CD14-positive monocyte (primary cell): ENCODE data around the gene PLXNB1. TPM values are rescaled to one million over a fixed set of nuclear protein-coding genes. Genes with fewer than 3 reads are reported as not detected.
"Not testable (repeated sequence)": the region's sequence is repeated elsewhere in the genome, so short reads cannot be mapped to it uniquely, and the experiment has no call there.

Source experiments
- DNase-seq, 3 donors: peaks; one replicate each; pipeline ENCODE4 v3.0.0-alpha.2; 2011 to 2022
- H2AFZ ChIP-seq: 2 replicates; pipeline ENCODE4 v1.6.0; 2012; ENCODE audit warnings: mild to moderate bottlenecking, low read depth, low read length, inconsistent platforms; ENCODE audit not compliant: insufficient read depth, poor library complexity, severe bottlenecking
- H3K27ac ChIP-seq, 2 donors: 1 replicate in 1 of 2; 2 replicates in 1 of 2; pipeline ENCODE4 v1.5.1; 2012 to 2013; ENCODE audit warnings: low read length in 2 of 2, control low read depth in 1 of 2, inconsistent platforms in 1 of 2, low read depth in 1 of 2, mild to moderate bottlenecking in 1 of 2
- H3K27me3 ChIP-seq, 2 donors: one replicate each; pipeline versions ENCODE4 v1.6.0 to v1.6.1; 2011 to 2013; ENCODE audit warnings: low read length in 2 of 2; ENCODE audit not compliant: control insufficient read depth in 2 of 2, insufficient read depth in 2 of 2
- H3K36me3 ChIP-seq, 2 donors: replicated peaks in 1 of 2; 1 replicate in 1 of 2; 2 replicates in 1 of 2; pipeline versions ENCODE4 v1.5.1 to v1.6.1; 2012 to 2013; ENCODE audit warnings: low read length in 2 of 2, control low read depth in 1 of 2, inconsistent platforms in 1 of 2, mild to moderate bottlenecking in 1 of 2; ENCODE audit not compliant: insufficient read depth in 2 of 2, control insufficient read depth in 1 of 2
- H3K4me1 ChIP-seq, 2 donors: 1 replicate in 1 of 2; 2 replicates in 1 of 2; pipeline versions ENCODE4 v1.5.1 to v1.6.1; 2012 to 2013; ENCODE audit warnings: low read length in 2 of 2, control low read depth in 1 of 2, inconsistent platforms in 1 of 2, mild to moderate bottlenecking in 1 of 2, moderate library complexity in 1 of 2; ENCODE audit not compliant: insufficient read depth in 2 of 2, control insufficient read depth in 1 of 2
- H3K4me2 ChIP-seq: replicated peaks from 2 replicates; pipeline ENCODE3; 2012; ENCODE audit warnings: low read length, moderate library complexity, mild to moderate bottlenecking; ENCODE audit not compliant: poor library complexity, severe bottlenecking; ENCODE audit errors: extremely low read depth
- H3K4me3 ChIP-seq, 3 experiments: fragments of 200-600 bp in 1 of 3; sonication (generic) in 1 of 3; replicated peaks in 1 of 3; 1 replicate in 2 of 3; 2 replicates in 1 of 3; pipeline ENCODE4 v1.5.1; 2011 to 2013; ENCODE audit warnings: low read length in 3 of 3, mild to moderate bottlenecking in 3 of 3, control low read depth in 2 of 3, low read depth in 2 of 3, inconsistent platforms in 1 of 3, moderate library complexity in 1 of 3
- H3K79me2 ChIP-seq: 2 replicates; pipeline ENCODE4 v1.6.0; 2012; ENCODE audit warnings: mild to moderate bottlenecking, control low read depth, inconsistent platforms, low read length, moderate library complexity; ENCODE audit not compliant: insufficient read depth
- H3K9ac ChIP-seq: 2 replicates; pipeline ENCODE4 v1.6.0; 2017; ENCODE audit warnings: low read length, mild to moderate bottlenecking; ENCODE audit not compliant: insufficient read depth, poor library complexity, severe bottlenecking
- H3K9me3 ChIP-seq, 2 donors: replicated peaks in 1 of 2; 1 replicate in 1 of 2; 2 replicates in 1 of 2; pipeline versions ENCODE4 v1.5.1 to v1.6.1; 2012 to 2013; ENCODE audit warnings: low read length in 2 of 2, control low read depth in 1 of 2; ENCODE audit not compliant: control insufficient read depth in 1 of 2, insufficient read depth in 1 of 2
- H4K20me1 ChIP-seq: 2 replicates; pipeline ENCODE4 v1.6.0; 2012; ENCODE audit warnings: mild to moderate bottlenecking, low read length, control low read depth, moderate library complexity; ENCODE audit not compliant: insufficient read depth
- H3K27ac Mint-ChIP-seq, 7 donors: one replicate each; pipeline ENCODE4 v1.8.0; 2020; ENCODE audit warnings: mild to moderate bottlenecking in 7 of 7, mixed read lengths in 7 of 7, moderate library complexity in 6 of 7, inconsistent platforms in 2 of 7
- H3K27me3 Mint-ChIP-seq, 3 donors: one replicate each; pipeline ENCODE4 v1.8.0; 2021 to 2022; ENCODE audit warnings: low read depth in 3 of 3, mild to moderate bottlenecking in 3 of 3, mixed read lengths in 3 of 3, moderate library complexity in 3 of 3, inconsistent platforms in 1 of 3
- H3K36me3 Mint-ChIP-seq, 2 donors: one replicate each; pipeline ENCODE4 v1.8.0; 2020; ENCODE audit warnings: mixed read lengths in 2 of 2, inconsistent platforms in 1 of 2, mild to moderate bottlenecking in 1 of 2
- H3K4me1 Mint-ChIP-seq: one replicate; pipeline ENCODE4 v1.8.0; 2020; ENCODE audit warnings: mild to moderate bottlenecking, mixed read lengths
- H3K4me3 Mint-ChIP-seq, 2 donors: one replicate each; pipeline ENCODE4 v1.8.0; 2020; ENCODE audit warnings: mild to moderate bottlenecking in 2 of 2, mixed read lengths in 2 of 2, moderate library complexity in 1 of 2
- H3K9me3 Mint-ChIP-seq, 7 donors: one replicate each; pipeline ENCODE4 v1.8.0; 2020 to 2022; ENCODE audit warnings: mixed read lengths in 7 of 7, mild to moderate bottlenecking in 6 of 7, moderate library complexity in 6 of 7, inconsistent platforms in 2 of 7
- WGBS: methylation state at CpG from one replicate; pipeline ENCODE4 v1.1.5; 2013; ENCODE audit warnings: missing lambda C conversion rate; ENCODE audit not compliant: insufficient coverage; 5-methylcytosine and 5-hydroxymethylcytosine counted together
- intact Hi-C, 2 donors: fragments of 100-400 bp; cut with micrococcal nuclease; formaldehyde crosslinking; loops; one replicate each; pipeline versions ENCODE4 v1.15.0 to v1.15.1; 2023
- polyA plus RNA-seq, 3 donors: library from polyadenylated mRNA; depleted of rRNA in 1 of 3; unstranded in 2 of 3; stranded (reverse) in 1 of 3; fragments of 300-500 nt in 2 of 3; fragments of >200 nt in 1 of 3; fragmentation: Illumina TruSeq in 2 of 3; gene quantifications; 1 replicate in 2 of 3; 2 replicates in 1 of 3; pipeline ENCODE4 v1.2.3, GENCODE V29; 2012 to 2021
- TF ChIP-seq, protein P1 (sequence below): fragments of 200-600 bp; IDR thresholded peaks from one replicate; pipeline ENCODE4 v1.8.0; 2022; ENCODE audit warnings: antibody characterized with exemption, mild to moderate bottlenecking

Gene PLXNB1
- polyA plus RNA-seq, 3 donors = 0.14 to 4.3 TPM; not detected in 1

DNA sequence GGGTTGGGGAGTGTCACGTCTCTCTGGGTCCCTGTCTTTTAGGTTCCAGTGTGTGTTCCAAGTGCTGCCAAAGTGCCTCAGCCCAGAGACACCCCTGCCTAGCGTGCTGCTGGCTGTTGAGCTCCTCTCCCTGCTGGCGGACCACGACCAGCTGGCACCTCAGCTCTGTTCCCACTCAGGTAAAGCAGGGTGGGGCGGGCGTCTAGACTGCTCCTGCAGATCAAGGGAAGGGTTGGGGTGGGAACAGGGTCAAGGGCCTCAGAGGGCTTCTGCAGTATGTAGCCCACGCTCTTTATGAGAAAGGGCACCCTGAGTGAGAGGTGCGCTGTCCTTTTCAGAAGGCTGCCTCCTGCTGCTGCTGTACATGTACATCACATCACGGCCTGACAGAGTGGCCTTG is 33.8 kb upstream of the PLXNB1 start:
- no peak overlapping the region for H3K4me2 ChIP-seq
- H3K9me3 Mint-ChIP-seq = no peaks in the 10 kb centered on the region
- H3K4me1 ChIP-seq = peaks cover 30 to 31% of the 10 kb centered on the region in 2 donors
- no peak overlapping the region for H3K27ac ChIP-seq
- H2AFZ ChIP-seq = no peak overlapping the region
- peaks cover 29% of the 10 kb centered on the region for H3K79me2 ChIP-seq
- TF ChIP-seq, protein P1, sequence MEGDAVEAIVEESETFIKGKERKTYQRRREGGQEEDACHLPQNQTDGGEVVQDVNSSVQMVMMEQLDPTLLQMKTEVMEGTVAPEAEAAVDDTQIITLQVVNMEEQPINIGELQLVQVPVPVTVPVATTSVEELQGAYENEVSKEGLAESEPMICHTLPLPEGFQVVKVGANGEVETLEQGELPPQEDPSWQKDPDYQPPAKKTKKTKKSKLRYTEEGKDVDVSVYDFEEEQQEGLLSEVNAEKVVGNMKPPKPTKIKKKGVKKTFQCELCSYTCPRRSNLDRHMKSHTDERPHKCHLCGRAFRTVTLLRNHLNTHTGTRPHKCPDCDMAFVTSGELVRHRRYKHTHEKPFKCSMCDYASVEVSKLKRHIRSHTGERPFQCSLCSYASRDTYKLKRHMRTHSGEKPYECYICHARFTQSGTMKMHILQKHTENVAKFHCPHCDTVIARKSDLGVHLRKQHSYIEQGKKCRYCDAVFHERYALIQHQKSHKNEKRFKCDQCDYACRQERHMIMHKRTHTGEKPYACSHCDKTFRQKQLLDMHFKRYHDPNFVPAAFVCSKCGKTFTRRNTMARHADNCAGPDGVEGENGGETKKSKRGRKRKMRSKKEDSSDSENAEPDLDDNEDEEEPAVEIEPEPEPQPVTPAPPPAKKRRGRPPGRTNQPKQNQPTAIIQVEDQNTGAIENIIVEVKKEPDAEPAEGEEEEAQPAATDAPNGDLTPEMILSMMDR = no peak
- H3K4me1 Mint-ChIP-seq = peaks cover 29% of the 10 kb centered on the region
- DNase-seq = no peak
- H3K4me3 ChIP-seq = no peak overlapping the region
- no peak overlapping the region for H3K9ac ChIP-seq
- WGBS = 84% methylated on average over 9 of the region's 9 CpGs
- no peaks in the 10 kb centered on the region for H3K9me3 ChIP-seq
- peak overlapping the region in 3 of 7 donors; percentile 6 to 42 (median 18) for H3K27ac Mint-ChIP-seq
- H3K36me3 Mint-ChIP-seq = peaks cover 33 to 59% of the 10 kb centered on the region in 2 donors
- no peak overlapping the region for H3K4me3 Mint-ChIP-seq
- H3K36me3 ChIP-seq = peaks cover 47 to 56% of the 10 kb centered on the region in 2 donors
- H4K20me1 ChIP-seq = peaks cover 11% of the 10 kb centered on the region
- intact Hi-C loops = loop anchor here (2.0 to 10.0 kb wide), 3 partner anchors 85 to 221 kb away; partner anchors contain the start of genes SLC26A6 (in 2 of the 2) and NCKIPSD (in 1 of the 2)
- H3K27me3 Mint-ChIP-seq = peaks cover 0 to 2% (median 0%) of the 10 kb centered on the region in 3 donors
- no peaks in the 10 kb centered on the region for H3K27me3 ChIP-seq

- not testable (repeated sequence) for H4K20me1 ChIP-seq, H3K9me3 Mint-ChIP-seq, H3K79me2 ChIP-seq, H2AFZ ChIP-seq, H3K9me3 ChIP-seq, H3K27ac ChIP-seq, H3K4me2 ChIP-seq, DNase-seq, H3K4me3 ChIP-seq, H3K27me3 Mint-ChIP-seq, H3K4me1 Mint-ChIP-seq, H3K27me3 ChIP-seq, H3K4me3 Mint-ChIP-seq, H3K9ac ChIP-seq, H3K27ac Mint-ChIP-seq
- intact Hi-C loops = loop anchor here (10.0 kb wide), 2 partner anchors 173 to 223 kb away; partner anchors contain the start of genes SLC26A6 (in 2 of the 2) and NCKIPSD (in 1 of the 2)
- H3K36me3 ChIP-seq = peaks cover 37 to 48% of the 10 kb centered on the region in 2 donors
- peaks cover 26 to 54% of the 10 kb centered on the region in 2 donors for H3K36me3 Mint-ChIP-seq
- 100% methylated on average over 3 of the region's 7 CpGs for WGBS
- peaks cover 11 to 12% of the 10 kb centered on the region in 2 donors for H3K4me1 ChIP-seq
Measured at GRCh38 chr3:48461767-48462166, 31.9 kb upstream of the PLXNB1 start.
